IMR-90 (cell line): ENCODE data around the gene PARD6G. TPM values are rescaled to one million over a fixed set of nuclear protein-coding genes. Genes with fewer than 3 reads are reported as not detected.

Experiments used
- ATAC-seq: fragments of 200-7000 bp; cut with Tn5 transposase; 2 replicates; pipeline ENCODE4 v1.9.1; 2020; ENCODE audit warnings: low read depth, mild to moderate bottlenecking, moderate library complexity
- BruUV-seq: library from RNA; stranded (reverse); fragments of 400-500 nt; replicated peaks from 2 replicates; lab custom pipeline; 2021; lab: Mats Ljungman, UMichigan
- CTCF ChIA-PET: fragments of 300-600 bp; formaldehyde crosslinking; extraction: SDS; loops from one replicate; lab custom pipeline; 2021; ENCODE audit warnings: antibody characterized with exemption; lab: Yijun Ruan, JAX
- POLR2A ChIA-PET: fragments of 300-600 bp; sonication (Branson Sonifier 250); formaldehyde crosslinking; loops from one replicate; lab custom pipeline; 2022; ENCODE audit warnings: antibody characterized with exemption; ENCODE audit not compliant: unreplicated experiment; lab: Charles Lee
- DNase-seq: peaks from one replicate; pipeline ENCODE4 v3.0.0; 2013
- H2AFZ ChIP-seq: replicated peaks from 2 replicates; pipeline ENCODE3; 2013; ENCODE audit warnings: low read length, mild to moderate bottlenecking; ENCODE audit not compliant: poor library complexity
- H2AK5ac ChIP-seq: 2 replicates; pipeline ENCODE4 v1.6.1; 2013; ENCODE audit warnings: low read depth, low read length, inconsistent platforms
- H2AK9ac ChIP-seq: replicated peaks from 2 replicates; pipeline ENCODE3; 2013; ENCODE audit warnings: mild to moderate bottlenecking, low read depth, low read length, moderate library complexity; ENCODE audit not compliant: poor library complexity
- H2BK120ac ChIP-seq: 2 replicates; pipeline ENCODE4 v1.6.1; 2013; ENCODE audit warnings: low read depth, low read length, inconsistent platforms
- H2BK15ac ChIP-seq: 3 replicates; pipeline ENCODE4 v1.6.1; 2013; ENCODE audit warnings: low read depth, low read length, inconsistent platforms
- H2BK20ac ChIP-seq: 2 replicates; pipeline ENCODE4 v1.6.1; 2013; ENCODE audit warnings: low read depth, mild to moderate bottlenecking, inconsistent platforms, low read length, moderate library complexity
- H2BK5ac ChIP-seq: 2 replicates; pipeline ENCODE4 v1.6.1; 2013; ENCODE audit warnings: mild to moderate bottlenecking, low read depth, low read length, inconsistent platforms; ENCODE audit not compliant: poor library complexity, severe bottlenecking
- H3K14ac ChIP-seq: replicated peaks from 2 replicates; pipeline ENCODE4 v1.6.1; 2013; ENCODE audit warnings: low read depth, low read length, inconsistent platforms
- H3K18ac ChIP-seq: 2 replicates; pipeline ENCODE4 v1.6.1; 2013; ENCODE audit warnings: low read depth, low read length, control low read depth
- H3K23ac ChIP-seq: 2 replicates; pipeline ENCODE4 v1.6.1; 2013; ENCODE audit warnings: low read depth, low read length, inconsistent platforms
- H3K27ac ChIP-seq: 2 replicates; pipeline ENCODE4 v1.5.1; 2013; ENCODE audit warnings: mild to moderate bottlenecking, control low read depth, low read length; ENCODE audit not compliant: insufficient read depth
- H3K27me3 ChIP-seq: 2 replicates; pipeline ENCODE4 v1.6.1; 2013; ENCODE audit warnings: low read length; ENCODE audit not compliant: control insufficient read depth, insufficient read depth
- H3K36me3 ChIP-seq: 2 replicates; pipeline ENCODE4 v1.6.1; 2013; ENCODE audit warnings: low read length, mixed read lengths; ENCODE audit not compliant: control insufficient read depth, insufficient read depth
- H3K4ac ChIP-seq: 2 replicates; pipeline ENCODE4 v1.6.1; 2013; ENCODE audit warnings: low read depth, low read length, inconsistent platforms
- H3K4me1 ChIP-seq: 2 replicates; pipeline ENCODE4 v1.6.1; 2013; ENCODE audit warnings: low read length, mixed read lengths; ENCODE audit not compliant: control insufficient read depth, insufficient read depth
- H3K4me2 ChIP-seq: 2 replicates; pipeline ENCODE4 v1.6.1; 2013; ENCODE audit warnings: low read depth, mild to moderate bottlenecking, control low read depth, low read length, moderate library complexity
- H3K4me3 ChIP-seq: 2 replicates; pipeline ENCODE4 v1.5.1; 2013; ENCODE audit warnings: low read depth, mild to moderate bottlenecking, control low read depth, low read length, moderate library complexity; ENCODE audit not compliant: insufficient read depth
- H3K56ac ChIP-seq: 2 replicates; pipeline ENCODE4 v1.6.1; 2013; ENCODE audit warnings: low read length, inconsistent platforms; ENCODE audit not compliant: insufficient read depth; ENCODE audit errors: extremely low read depth
- H3K79me1 ChIP-seq, 2 experiments: 2 replicates each; pipeline ENCODE4 v1.6.1; 2013; ENCODE audit warnings: low read length in 2 of 2, inconsistent platforms in 1 of 2, low read depth in 1 of 2
- H3K9ac ChIP-seq: 2 replicates; pipeline ENCODE4 v1.6.1; 2013; ENCODE audit warnings: low read depth, low read length, control low read depth
- H3K9me1 ChIP-seq: 2 replicates; pipeline ENCODE4 v1.6.1; 2013; ENCODE audit warnings: low read length, inconsistent platforms; ENCODE audit not compliant: insufficient read depth
- H3K9me3 ChIP-seq: 2 replicates; pipeline ENCODE4 v1.6.1; 2013; ENCODE audit warnings: low read length; ENCODE audit not compliant: control insufficient read depth, insufficient read depth
- H4K20me1 ChIP-seq: 2 replicates; pipeline ENCODE4 v1.6.1; 2013; ENCODE audit warnings: low read length, inconsistent platforms; ENCODE audit not compliant: insufficient read depth
- H4K5ac ChIP-seq: 2 replicates; pipeline ENCODE4 v1.6.1; 2013; ENCODE audit warnings: mild to moderate bottlenecking, low read depth, low read length, control low read depth
- H4K8ac ChIP-seq, 2 experiments: 2 replicates each; pipeline ENCODE4 v1.6.1; 2013; ENCODE audit warnings: low read depth in 2 of 2, low read length in 2 of 2, control low read depth in 1 of 2, inconsistent platforms in 1 of 2
- H4K91ac ChIP-seq: 2 replicates; pipeline ENCODE4 v1.6.1; 2013; ENCODE audit warnings: low read depth, low read length, inconsistent platforms; ENCODE audit not compliant: insufficient read depth
- BHLHE40 ChIP-seq: fragments of 150-350 bp; IDR thresholded peaks from 2 replicates; pipeline ENCODE4 v1.6.1; 2016; ENCODE audit warnings: mild to moderate bottlenecking, low read depth, low read length
- CEBPB ChIP-seq: IDR thresholded peaks from 2 replicates; pipeline ENCODE4 v1.6.1; 2012; ENCODE audit warnings: low read depth, low read length, improper control_type of control experiment
- CHD1 ChIP-seq: IDR thresholded peaks from 2 replicates; pipeline ENCODE4 v1.6.1; 2012; ENCODE audit warnings: low read depth, low read length, improper control_type of control experiment
- CTCF ChIP-seq: conservative IDR thresholded peaks from 2 replicates; pipeline ENCODE4 v1.5.1; 2012; ENCODE audit warnings: mild to moderate bottlenecking, low read depth, low read length, improper control_type of control experiment
- ELK1 ChIP-seq: fragments of 150-350 bp; IDR thresholded peaks from 2 replicates; pipeline ENCODE4 v1.6.1; 2016; ENCODE audit warnings: low read depth, mild to moderate bottlenecking, low read length, moderate library complexity, borderline replicate concordance
- FOS ChIP-seq: fragments of 150-350 bp; IDR thresholded peaks from 2 replicates; pipeline ENCODE4 v1.6.1; 2016; ENCODE audit warnings: low read depth, low read length
- MAFK ChIP-seq: IDR thresholded peaks from 2 replicates; pipeline ENCODE4 v1.6.1; 2012; ENCODE audit warnings: low read depth, low read length, improper control_type of control experiment
- MXI1 ChIP-seq: IDR thresholded peaks from 2 replicates; pipeline ENCODE4 v1.6.1; 2012; ENCODE audit warnings: low read depth, mild to moderate bottlenecking, low read length, moderate library complexity, borderline replicate concordance
- NFE2L2 ChIP-seq: fragments of 150-350 bp; IDR thresholded peaks from 2 replicates; pipeline ENCODE4 v1.6.1; 2016; ENCODE audit warnings: low read depth, mild to moderate bottlenecking, low read length
- POLR2A ChIP-seq: IDR thresholded peaks from 2 replicates; pipeline ENCODE4 v1.6.1; 2012; ENCODE audit warnings: mild to moderate bottlenecking, low read depth, low read length
- RAD21 ChIP-seq: IDR thresholded peaks from 2 replicates; pipeline ENCODE4 v1.6.1; 2012; ENCODE audit warnings: low read length, improper control_type of control experiment
- RCOR1 ChIP-seq: IDR thresholded peaks from 2 replicates; pipeline ENCODE4 v1.6.1; 2012; ENCODE audit warnings: mild to moderate bottlenecking, low read length, improper control_type of control experiment; ENCODE audit not compliant: insufficient replicate concordance
- RFX5 ChIP-seq: IDR thresholded peaks from 2 replicates; pipeline ENCODE4 v1.8.0; 2012; ENCODE audit warnings: low read depth, mild to moderate bottlenecking, low read length, moderate library complexity
- SMC3 ChIP-seq: fragments of 150-350 bp; IDR thresholded peaks from 2 replicates; pipeline ENCODE4 v1.6.1; 2016; ENCODE audit warnings: low read depth, mild to moderate bottlenecking, antibody characterized with exemption, low read length, moderate library complexity
- USF2 ChIP-seq: fragments of 150-350 bp; IDR thresholded peaks from 2 replicates; pipeline ENCODE4 v1.6.1; 2017; ENCODE audit warnings: mild to moderate bottlenecking, antibody characterized with exemption, low read length, low read depth
- WGBS, 2 experiments: methylation state at CpG; one replicate each; pipeline versions ENCODE4 v1.1.5 to v1.1.7; 2013; ENCODE audit warnings: missing lambda C conversion rate in 2 of 2; ENCODE audit not compliant: insufficient read length in 1 of 2; ENCODE audit errors: extremely low coverage in 2 of 2; 5-methylcytosine and 5-hydroxymethylcytosine counted together
- dilution Hi-C: fragments of 300-500 bp; cut with HindIII; formaldehyde crosslinking; loops from one replicate; pipeline ENCODE4 v1.14.3; 2018; ENCODE audit warnings: low sequenced_read_pairs; ENCODE audit not compliant: unreplicated experiment
- in situ Hi-C: fragments of 300-500 bp; cut with MboI; formaldehyde crosslinking; loops from 3 replicates; pipeline ENCODE4 v1.14.3; 2019; ENCODE audit warnings: low sequenced_read_pairs, inconsistent platforms, mixed read lengths
- intact Hi-C: fragments of 100-400 bp; cut with micrococcal nuclease; formaldehyde crosslinking; loops from 2 replicates; pipeline ENCODE4 v1.10.0; 2022
- polyA plus RNA-seq, 3 experiments: library from polyadenylated mRNA; depleted of rRNA; stranded (reverse); fragments of >200 nt; gene quantifications; 2 replicates each; pipeline ENCODE4 v1.2.3, GENCODE V29; 2012; ENCODE audit warnings: low replicate concordance in 1 of 3
- total RNA-seq: library from RNA; depleted of rRNA; stranded (reverse); fragments of >200 nt; gene quantifications from 2 replicates; pipeline ENCODE4 v1.2.3, GENCODE V29; 2012

PARD6G gene
- total and polyA plus RNA-seq, 2 of the 4 experiments (the other 2 are of a cell fraction), result 2.5 to 4.6 TPM

- Histone ChIP-seq H3K27ac (no peak overlapping the region), H3K9me1 (no peaks in the 10 kb centered on the region; the same call in 1 of the 2 replicates), H2AFZ (no peak overlapping the region), H3K4me1 (no peaks in the 10 kb centered on the region; the same call in 1 of the 2 replicates), H2BK5ac (no peak overlapping the region), H3K36me3 (no peaks in the 10 kb centered on the region), H4K5ac (no peak overlapping the region), H3K23ac (no peak overlapping the region), H2AK5ac (no peak overlapping the region), H3K18ac (no peak overlapping the region), H3K4me2 (no peak overlapping the region), H3K56ac (no peak overlapping the region), H3K4me3 (no peak overlapping the region), H3K4ac (no peak overlapping the region), H2BK15ac (no peak overlapping the region), H4K91ac (no peak overlapping the region), H4K20me1 (peaks cover 13% of the 10 kb centered on the region; the same call in 1 of the 2 replicates), H2AK9ac (no peak overlapping the region), H3K79me1 (peaks cover 0 to 14% of the 10 kb centered on the region in 2 experiments; a peak in 2 of 4 replicates), H3K9me3 (no peaks in the 10 kb centered on the region), H2BK120ac (no peak overlapping the region), H2BK20ac (no peak overlapping the region), H3K14ac (no peak overlapping the region), H4K8ac (no peak overlapping the region), H3K9ac (no peak overlapping the region), H3K27me3 (no peaks in the 10 kb centered on the region)
- intact Hi-C loops, result no loop called here
- ChIA-PET POLR2A (no interaction called here), CTCF (no interaction called here)
- ATAC-seq (no peak; the same call in 1 of the 2 replicates), DNase-seq (no peak)
- dilution Hi-C loops, result no loop called here
- no CpG with 5 or more reads among the region's 3 CpGs for WGBS, 2 experiments
- TF ChIP-seq USF2 (no peak), SMC3 (no peak), MXI1 (no peak), FOS (no peak), BHLHE40 (no peak), NFE2L2 (no peak), ELK1 (no peak), POLR2A (no peak), CTCF (no peak), CEBPB (no peak), RAD21 (no peak), RCOR1 (no peak), RFX5 (no peak), MAFK (no peak), CHD1 (no peak)
- in situ Hi-C loops, result no loop called here
- BruUV-seq, result no TSS peak
Observed at GRCh38 chr18:80229363-80229762, 18.0 kb downstream of the PARD6G start.
